ENCODE data around the gene MARCHF4.

- no peak for TF ChIP-seq CTCF (IDR thresholded peaks at IDR 0.05)
- no peak for TF ChIP-seq POLR2AphosphoS5 (IDR thresholded peaks at IDR 0.05)
- TF ChIP-seq EP300 (IDR thresholded peaks at IDR 0.05; ENCODE audit: low read depth), result no peak
- TF ChIP-seq POLR2A (IDR thresholded peaks at IDR 0.05), result no peak
Observed at GRCh38 chr2:216362730-216363129, 9.6 kb downstream of the MARCHF4 start.
